Gastroesophageal sphincter (tissue), 3 donors: Measurements from ENCODE around the gene DNA2.

ENCODE experiments used
- CTCF ChIP-seq, 4 experiments: fragments of 200-600 bp in 2 of 4; fragments of 450-650 bp in 2 of 4; sonication (generic) in 1 of 4; IDR thresholded peaks; one replicate each; pipeline ENCODE4 v1.5.1; 2017 to 2019; ENCODE audit warnings: antibody characterized with exemption in 4 of 4, mild to moderate bottlenecking in 2 of 4, moderate library complexity in 2 of 4
- EP300 ChIP-seq: sonication (generic); formaldehyde crosslinking; IDR thresholded peaks from one replicate; pipeline ENCODE4 v1.6.1; 2017; ENCODE audit warnings: antibody characterized with exemption, mild to moderate bottlenecking
- POLR2A ChIP-seq, 2 donors: fragments of 450-650 bp; IDR thresholded peaks; one replicate each; pipeline ENCODE4 v1.6.1; 2017; ENCODE audit warnings: antibody characterized with exemption in 2 of 2, mild to moderate bottlenecking in 2 of 2, moderate library complexity in 1 of 2

GRCh38 chr10:68501691-68502090, 29.9 kb upstream of the DNA2 start:
- TF ChIP-seq POLR2A (IDR thresholded peaks at IDR 0.05) (no peak), CTCF (IDR thresholded peaks at IDR 0.05) (no peak), EP300 (no peak)
